Fibroblast of pulmonary artery (primary cell): ENCODE data around the gene SLC25A17.

Experiments used
- DNase-seq: peaks from one replicate; pipeline ENCODE4 v3.0.0-alpha.2; 2010; ENCODE audit warnings: low read depth
- H3K4me3 ChIP-seq: replicated peaks from 2 replicates; pipeline ENCODE4 v1.5.1; 2011; ENCODE audit warnings: low read depth, mild to moderate bottlenecking, control low read depth, low read length, moderate library complexity
- TF ChIP-seq, protein P1 (sequence below): IDR thresholded peaks from 2 replicates; pipeline ENCODE4 v1.5.1; 2011; ENCODE audit warnings: mild to moderate bottlenecking, control low read depth, low read length, inconsistent platforms; ENCODE audit errors: missing control alignments

The SLC25A17 gene

DNA sequence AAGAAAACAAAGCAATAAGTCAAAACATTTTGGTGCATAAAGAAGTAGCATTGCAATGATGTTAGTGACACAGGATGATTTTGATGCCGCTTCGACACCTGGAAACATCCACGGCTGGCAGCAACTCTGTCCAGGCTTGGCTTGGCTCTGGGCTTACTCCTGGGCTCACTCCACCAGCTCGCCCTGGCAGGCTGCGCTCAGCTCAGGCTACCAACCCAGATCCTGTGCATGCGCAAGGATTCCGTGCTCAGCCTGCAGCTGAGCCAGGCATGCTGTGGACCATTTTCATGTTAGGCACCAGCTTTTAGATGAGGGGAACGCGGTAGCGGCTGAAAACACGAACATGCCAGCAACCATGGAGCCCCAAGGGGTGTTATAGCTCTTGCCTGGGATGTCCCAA, 66.0 kb downstream of the SLC25A17 start:
- TF ChIP-seq, protein P1, sequence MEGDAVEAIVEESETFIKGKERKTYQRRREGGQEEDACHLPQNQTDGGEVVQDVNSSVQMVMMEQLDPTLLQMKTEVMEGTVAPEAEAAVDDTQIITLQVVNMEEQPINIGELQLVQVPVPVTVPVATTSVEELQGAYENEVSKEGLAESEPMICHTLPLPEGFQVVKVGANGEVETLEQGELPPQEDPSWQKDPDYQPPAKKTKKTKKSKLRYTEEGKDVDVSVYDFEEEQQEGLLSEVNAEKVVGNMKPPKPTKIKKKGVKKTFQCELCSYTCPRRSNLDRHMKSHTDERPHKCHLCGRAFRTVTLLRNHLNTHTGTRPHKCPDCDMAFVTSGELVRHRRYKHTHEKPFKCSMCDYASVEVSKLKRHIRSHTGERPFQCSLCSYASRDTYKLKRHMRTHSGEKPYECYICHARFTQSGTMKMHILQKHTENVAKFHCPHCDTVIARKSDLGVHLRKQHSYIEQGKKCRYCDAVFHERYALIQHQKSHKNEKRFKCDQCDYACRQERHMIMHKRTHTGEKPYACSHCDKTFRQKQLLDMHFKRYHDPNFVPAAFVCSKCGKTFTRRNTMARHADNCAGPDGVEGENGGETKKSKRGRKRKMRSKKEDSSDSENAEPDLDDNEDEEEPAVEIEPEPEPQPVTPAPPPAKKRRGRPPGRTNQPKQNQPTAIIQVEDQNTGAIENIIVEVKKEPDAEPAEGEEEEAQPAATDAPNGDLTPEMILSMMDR, result no peak
- H3K4me3 ChIP-seq, result no peak overlapping the region
- DNase-seq, result no peak

DNA sequence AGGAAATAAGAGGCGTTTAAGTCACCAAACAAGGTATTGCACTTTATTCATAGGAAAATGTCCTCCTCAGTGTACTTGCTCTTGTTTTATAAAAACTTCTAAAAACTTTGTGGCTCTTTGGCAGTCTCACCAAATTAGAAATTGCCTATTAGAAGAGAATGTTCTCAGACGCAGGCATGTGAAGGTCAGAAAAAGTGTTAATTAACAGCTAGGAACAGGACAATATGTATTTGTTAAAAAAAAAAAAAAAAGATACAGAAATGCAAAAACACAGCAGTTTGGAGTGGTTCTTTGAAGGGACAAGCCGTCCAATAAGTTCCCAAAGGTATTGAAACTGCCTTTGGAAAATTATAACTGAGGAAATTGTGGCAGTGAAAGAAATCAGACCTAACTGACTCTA, 67.9 kb downstream of the SLC25A17 start:
- no peak for DNase-seq
- TF ChIP-seq, protein P1, result no peak
- no peak overlapping the region for H3K4me3 ChIP-seq

DNA sequence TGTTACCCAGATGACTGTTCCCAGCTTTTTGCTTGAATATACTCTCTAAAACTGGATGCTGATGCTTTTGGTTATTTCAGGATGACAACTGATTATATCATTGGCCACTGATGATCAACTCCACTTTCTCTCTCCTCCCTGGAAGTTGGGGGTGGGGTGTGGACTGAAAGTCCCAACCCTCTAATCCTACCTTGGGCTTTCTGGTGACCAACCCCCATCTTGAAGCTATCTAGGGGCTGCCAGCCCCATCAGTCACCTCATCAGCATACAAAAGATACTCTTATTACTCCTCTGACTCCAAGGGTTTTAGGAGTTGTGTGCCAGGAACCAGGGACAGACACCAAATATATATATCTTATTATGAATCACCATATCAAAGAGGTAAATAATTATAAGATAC, 69.3 kb downstream of the SLC25A17 start:
- no peak overlapping the region for H3K4me3 ChIP-seq
- no peak for DNase-seq
- TF ChIP-seq, protein P1, result no peak

DNA sequence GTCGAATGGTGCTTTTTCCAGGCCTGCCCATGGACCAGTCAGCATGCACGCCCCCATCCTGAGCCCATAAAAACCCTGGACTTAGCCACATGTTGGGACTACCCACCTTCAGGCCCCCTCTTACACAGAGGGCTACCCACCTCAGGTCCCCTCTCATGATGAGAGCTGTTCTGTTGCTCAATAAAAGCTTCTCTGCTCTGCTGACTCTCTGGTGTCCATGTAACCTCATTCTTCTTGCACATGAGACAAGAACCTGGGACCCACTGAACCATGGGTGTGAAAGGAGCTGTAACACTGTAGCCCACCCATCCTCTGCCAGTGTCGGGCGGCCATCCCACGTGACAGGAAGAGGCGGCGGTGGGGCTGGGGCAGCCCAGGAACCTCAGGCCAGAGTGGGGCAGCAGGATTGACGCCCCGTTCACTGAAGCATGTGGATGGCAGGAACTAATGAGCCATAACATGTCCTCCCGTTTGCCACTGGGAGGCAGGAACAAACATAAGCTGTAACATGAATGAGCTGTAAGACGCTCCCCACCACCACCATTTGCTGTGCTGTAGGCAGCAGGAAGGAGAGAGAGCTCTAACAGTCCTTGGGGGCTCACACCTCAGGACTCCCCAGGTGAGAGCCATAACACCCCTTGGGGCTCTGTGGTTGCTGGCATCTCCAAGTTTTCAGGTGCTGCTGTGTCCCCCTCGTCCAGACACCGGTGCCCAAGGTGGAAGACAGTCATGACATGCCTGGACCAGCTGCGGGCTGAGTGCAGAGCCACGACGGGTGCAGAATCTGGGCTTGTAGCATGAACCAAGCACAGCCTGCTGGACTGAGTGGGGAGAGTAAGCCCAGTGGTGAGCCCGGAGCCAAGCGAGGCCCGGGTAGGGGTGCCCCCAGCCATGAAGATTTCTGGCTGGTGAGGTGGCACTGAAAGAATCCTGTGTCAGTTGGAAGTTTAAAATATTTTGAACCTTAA, 70.5 kb downstream of the SLC25A17 start:
- no peak for DNase-seq
- TF ChIP-seq, protein P1, result no peak
- no peak overlapping the region for H3K4me3 ChIP-seq

DNA sequence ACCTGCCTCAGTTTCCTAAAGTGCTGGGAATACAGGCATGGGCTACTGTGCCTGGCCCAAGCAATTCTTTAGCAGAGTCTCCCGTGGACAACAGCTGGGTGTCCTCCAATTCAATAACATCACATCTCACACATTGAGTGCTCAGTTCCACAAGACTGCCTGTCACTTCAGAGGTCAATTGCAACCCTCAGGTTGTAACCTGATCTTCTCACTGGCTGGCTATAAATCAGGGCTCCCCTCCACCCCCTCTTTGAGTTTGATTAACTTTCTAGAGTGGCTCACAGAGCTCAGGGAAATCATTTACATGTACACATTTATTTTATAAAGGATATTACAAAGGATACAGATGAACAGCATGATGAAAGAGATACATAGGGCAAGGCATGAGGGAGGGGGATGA, 71.8 kb downstream of the SLC25A17 start:
- DNase-seq, result no peak
- H3K4me3 ChIP-seq, result no peak overlapping the region
- TF ChIP-seq, protein P1, result no peak

DNA sequence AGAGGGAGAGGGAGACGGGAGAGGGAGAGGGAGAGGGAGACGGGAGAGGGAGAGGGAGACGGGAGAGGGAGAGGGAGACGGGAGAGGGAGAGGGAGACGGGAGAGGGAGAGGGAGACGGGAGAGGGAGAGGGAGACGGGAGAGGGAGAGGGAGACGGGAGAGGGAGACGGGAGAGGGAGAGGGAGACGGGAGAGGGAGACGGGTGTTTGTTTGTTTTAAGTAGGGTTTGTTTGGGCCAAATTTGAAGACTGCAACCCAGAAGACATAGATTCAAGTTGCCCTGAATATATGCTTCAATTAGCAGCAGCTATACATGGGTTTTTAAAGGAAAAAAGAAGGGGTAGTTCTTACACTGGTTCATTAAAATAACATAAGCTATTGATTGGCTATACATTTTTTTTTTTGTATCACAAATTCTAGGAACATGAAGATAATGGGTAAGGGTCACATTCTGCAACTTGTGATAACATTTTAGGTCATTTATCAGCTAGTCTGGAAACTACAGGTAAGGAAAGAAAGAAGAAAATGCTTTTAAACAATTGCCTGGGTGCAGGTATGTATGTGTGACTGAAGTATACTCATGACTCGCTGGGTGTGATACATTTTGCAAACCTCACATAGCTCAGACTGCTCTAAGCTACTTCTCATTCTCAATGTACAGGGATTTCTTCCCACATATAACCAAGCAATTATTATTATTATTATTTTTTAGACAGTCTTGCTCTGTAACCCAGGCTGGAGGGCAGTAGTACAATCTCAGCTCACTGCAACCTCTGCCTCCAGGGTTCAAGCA, 72.5 kb downstream of the SLC25A17 start:
- TF ChIP-seq, protein P1, result no peak
- no peak for DNase-seq
- H3K4me3 ChIP-seq, result no peak overlapping the region
